GM10248 (cell line): ENCODE data around the gene DYNLL2.
"Not testable (repeated sequence)": the region's sequence is repeated elsewhere in the genome, so short reads cannot be mapped to it uniquely, and the experiment has no call there.

Experiments
- CTCF ChIA-PET: fragments of 300-600 bp; sonication (Branson Sonifier 250); formaldehyde crosslinking; extraction: SDS; loops from one replicate; lab custom pipeline; 2021; ENCODE audit warnings: antibody characterized with exemption; lab: Yijun Ruan, JAX
- POLR2A ChIA-PET: fragments of 350-650 bp; sonication (Branson Sonifier 250); formaldehyde crosslinking; extraction: SDS; loops from one replicate; lab custom pipeline; 2020; ENCODE audit warnings: antibody characterized with exemption; lab: Yijun Ruan, JAX
- DNase-seq: peaks from one replicate; pipeline ENCODE4 v3.0.0; 2012; ENCODE audit errors: extremely low spot score
- CTCF ChIP-seq: IDR thresholded peaks from 2 replicates; pipeline ENCODE4 v1.5.1; 2012; ENCODE audit warnings: mild to moderate bottlenecking, low read depth; ENCODE audit errors: extremely low read depth, missing control alignments, control extremely low read depth

Gene DYNLL2

GRCh38 chr17:58065238-58065637, 18.0 kb upstream of the DYNLL2 start:
- DNase-seq = no peak
- POLR2A ChIA-PET = no interaction called here
- no peak for TF ChIP-seq CTCF
- CTCF ChIA-PET = no interaction called here

- ChIA-PET POLR2A (no interaction called here), CTCF (no interaction called here)
These were observed 16.8 kb upstream of the DYNLL2 start for GRCh38 chr17:58066401-58066800.

GRCh38 chr17:58072862-58073261, 10.4 kb upstream of the DYNLL2 start:
- no peak for TF ChIP-seq CTCF
- CTCF ChIA-PET = interaction anchor here (1.5 kb wide), 1 partner anchor 34 kb away, joined by 3 read pairs; no protein-coding TSS in a partner anchor
- no peak for DNase-seq
- POLR2A ChIA-PET = no interaction called here

More at GRCh38 chr17:58066401-58066800, 16.8 kb upstream of the DYNLL2 start:
- no peak for TF ChIP-seq CTCF
- no peak for DNase-seq

- DNase-seq, POLR2A ChIA-PET, CTCF ChIA-PET: not testable (repeated sequence)
These were observed 10.0 kb upstream of the DYNLL2 start for GRCh38 chr17:58073266-58073665.

GRCh38 chr17:58074406-58074805, 8.8 kb upstream of the DYNLL2 start:
- CTCF ChIA-PET, POLR2A ChIA-PET, DNase-seq: not testable (repeated sequence)

- no peak for TF ChIP-seq CTCF
- POLR2A ChIA-PET = no interaction called here
- CTCF ChIA-PET = no interaction called here
- no peak for DNase-seq
These were observed 3.8 kb upstream of the DYNLL2 start for GRCh38 chr17:58079300-58080033.

- no peak for DNase-seq
- no peak for TF ChIP-seq CTCF
- ChIA-PET CTCF (interaction anchor here (1.0 to 1.3 kb wide), 2 partner anchors 10 to 82 kb away, joined by 3 read pairs; no protein-coding TSS in a partner anchor), POLR2A (no interaction called here)
These were observed 1.4 kb upstream of the DYNLL2 start for GRCh38 chr17:58081646-58082340.
